WERI-Rb-1 (cell line): Measurements from ENCODE around the gene DCST1.

Experiments
- DNase-seq: peaks from one replicate; pipeline ENCODE4 v3.0.0-alpha.2; 2020
- H3K27ac ChIP-seq: fragments of 250-450 bp; sonication (Bioruptor Pico); 2 replicates; pipeline ENCODE4 v1.5.1; 2020; ENCODE audit warnings: mild to moderate bottlenecking, moderate library complexity
- H3K27me3 ChIP-seq: fragments of 250-450 bp; sonication (Bioruptor Pico); 2 replicates; pipeline ENCODE4 v1.5.1; 2021; ENCODE audit warnings: mild to moderate bottlenecking, low read depth, moderate library complexity; ENCODE audit not compliant: insufficient read depth, severe bottlenecking
- H3K36me3 ChIP-seq: fragments of 250-450 bp; sonication (Bioruptor Pico); 2 replicates; pipeline ENCODE4 v1.5.1; 2020; ENCODE audit warnings: mild to moderate bottlenecking, moderate library complexity
- H3K4me3 ChIP-seq: 2 replicates; pipeline ENCODE4 v1.5.1; 2011; ENCODE audit warnings: low read depth, mild to moderate bottlenecking, control low read depth, low read length
- H3K9me3 ChIP-seq: fragments of 250-450 bp; sonication (Bioruptor Pico); 2 replicates; pipeline ENCODE4 v1.5.1; 2021; ENCODE audit warnings: mild to moderate bottlenecking, moderate library complexity; ENCODE audit not compliant: severe bottlenecking
- TF ChIP-seq, protein P1 (sequence below): IDR thresholded peaks from 2 replicates; pipeline ENCODE4 v1.5.1; 2011; ENCODE audit warnings: low read depth, mild to moderate bottlenecking, control low read depth, inconsistent platforms, low read length

DCST1 gene

DNA sequence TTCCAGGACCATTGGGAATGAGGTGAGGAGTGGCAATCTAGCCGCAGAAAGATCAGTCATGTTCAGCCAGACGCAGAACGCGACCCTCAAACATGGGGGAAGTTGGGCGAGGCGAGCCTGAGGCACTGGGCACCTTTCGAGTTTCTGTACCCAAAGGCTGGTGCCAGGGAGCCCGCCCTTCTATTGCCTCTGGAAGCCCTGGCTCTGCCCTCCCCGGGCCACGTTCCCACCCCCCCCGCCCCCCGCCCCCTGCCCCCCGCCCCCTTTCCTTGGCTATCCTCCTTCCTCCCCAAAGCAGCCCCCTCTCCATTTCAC lies 33.3 kb upstream of the DCST1 start:
- no peaks in the 10 kb centered on the region for H3K9me3 ChIP-seq
- H3K27ac ChIP-seq, result peak overlapping the region; percentile 99
- peak overlapping the region; percentile 64 for H3K4me3 ChIP-seq
- H3K27me3 ChIP-seq, result no peaks in the 10 kb centered on the region
- TF ChIP-seq, protein P1, sequence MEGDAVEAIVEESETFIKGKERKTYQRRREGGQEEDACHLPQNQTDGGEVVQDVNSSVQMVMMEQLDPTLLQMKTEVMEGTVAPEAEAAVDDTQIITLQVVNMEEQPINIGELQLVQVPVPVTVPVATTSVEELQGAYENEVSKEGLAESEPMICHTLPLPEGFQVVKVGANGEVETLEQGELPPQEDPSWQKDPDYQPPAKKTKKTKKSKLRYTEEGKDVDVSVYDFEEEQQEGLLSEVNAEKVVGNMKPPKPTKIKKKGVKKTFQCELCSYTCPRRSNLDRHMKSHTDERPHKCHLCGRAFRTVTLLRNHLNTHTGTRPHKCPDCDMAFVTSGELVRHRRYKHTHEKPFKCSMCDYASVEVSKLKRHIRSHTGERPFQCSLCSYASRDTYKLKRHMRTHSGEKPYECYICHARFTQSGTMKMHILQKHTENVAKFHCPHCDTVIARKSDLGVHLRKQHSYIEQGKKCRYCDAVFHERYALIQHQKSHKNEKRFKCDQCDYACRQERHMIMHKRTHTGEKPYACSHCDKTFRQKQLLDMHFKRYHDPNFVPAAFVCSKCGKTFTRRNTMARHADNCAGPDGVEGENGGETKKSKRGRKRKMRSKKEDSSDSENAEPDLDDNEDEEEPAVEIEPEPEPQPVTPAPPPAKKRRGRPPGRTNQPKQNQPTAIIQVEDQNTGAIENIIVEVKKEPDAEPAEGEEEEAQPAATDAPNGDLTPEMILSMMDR, result no peak
- DNase-seq, result no peak
- H3K36me3 ChIP-seq, result peaks cover 4% of the 10 kb centered on the region; the same call in 1 of the 2 replicates

DNA sequence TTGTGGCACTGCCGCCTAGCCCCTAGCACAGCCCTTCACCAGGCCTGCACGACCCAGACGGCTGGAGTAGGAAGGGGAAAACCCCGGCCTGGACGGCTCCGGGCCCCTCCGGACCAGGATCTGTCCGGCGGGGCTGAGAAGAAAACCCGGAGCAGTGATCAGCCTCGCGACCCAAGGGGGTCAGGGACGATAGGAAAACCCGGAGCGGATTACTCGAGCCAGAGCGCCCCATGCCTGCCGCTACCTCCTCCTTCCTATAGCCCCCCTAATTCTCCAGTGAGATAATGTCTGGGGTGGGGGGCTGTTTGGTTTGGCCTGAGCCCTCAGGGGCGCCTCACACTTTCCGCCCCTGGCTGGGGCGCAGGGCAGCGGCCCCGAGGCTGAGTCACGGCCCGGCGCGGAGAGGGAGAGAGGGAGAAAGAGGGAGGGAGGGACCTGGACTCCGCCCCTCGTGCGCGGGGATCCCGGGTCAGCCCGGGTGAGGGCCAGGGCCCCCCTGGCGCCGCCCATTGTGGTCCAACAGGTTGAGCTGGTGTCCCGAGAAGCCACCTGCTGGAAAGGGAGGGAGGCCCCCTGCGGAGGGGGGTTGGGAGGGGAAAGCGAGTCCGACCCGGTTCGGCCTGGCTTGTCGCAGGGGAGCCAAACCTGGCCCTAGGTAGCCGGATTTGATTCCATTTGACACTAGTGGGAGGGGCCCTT lies 32.7 kb upstream of the DCST1 start:
- DNase-seq, result peak; percentile 100
- Histone ChIP-seq H3K4me3 (peak overlapping the region; percentile 64), H3K36me3 (peaks cover 4% of the 10 kb centered on the region), H3K27me3 (no peaks in the 10 kb centered on the region), H3K27ac (peak overlapping the region; percentile 99), H3K9me3 (no peaks in the 10 kb centered on the region)
- TF ChIP-seq, protein P1, result peak; percentile 41; the same call in 1 of the 2 replicates

DNA sequence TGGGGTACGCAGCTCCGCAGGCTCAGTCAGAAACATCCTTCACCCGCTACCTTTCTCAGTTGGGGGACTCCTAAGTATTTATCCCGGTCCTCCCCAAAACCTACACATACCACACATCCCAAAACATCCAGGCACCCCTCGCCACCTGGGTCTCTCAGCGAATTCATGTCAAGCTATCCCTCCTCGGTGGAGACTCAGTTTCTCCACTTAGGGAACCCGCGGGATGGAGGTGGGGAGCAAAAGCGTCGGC lies 32.3 kb upstream of the DCST1 start:
- no peak for DNase-seq
- TF ChIP-seq, protein P1, result no peak
- H3K36me3 ChIP-seq, result peaks cover 8% of the 10 kb centered on the region
- peak overlapping the region; percentile 99 for H3K27ac ChIP-seq
- no peaks in the 10 kb centered on the region for H3K27me3 ChIP-seq
- peak overlapping the region; percentile 64 for H3K4me3 ChIP-seq
- H3K9me3 ChIP-seq, result no peaks in the 10 kb centered on the region

DNA sequence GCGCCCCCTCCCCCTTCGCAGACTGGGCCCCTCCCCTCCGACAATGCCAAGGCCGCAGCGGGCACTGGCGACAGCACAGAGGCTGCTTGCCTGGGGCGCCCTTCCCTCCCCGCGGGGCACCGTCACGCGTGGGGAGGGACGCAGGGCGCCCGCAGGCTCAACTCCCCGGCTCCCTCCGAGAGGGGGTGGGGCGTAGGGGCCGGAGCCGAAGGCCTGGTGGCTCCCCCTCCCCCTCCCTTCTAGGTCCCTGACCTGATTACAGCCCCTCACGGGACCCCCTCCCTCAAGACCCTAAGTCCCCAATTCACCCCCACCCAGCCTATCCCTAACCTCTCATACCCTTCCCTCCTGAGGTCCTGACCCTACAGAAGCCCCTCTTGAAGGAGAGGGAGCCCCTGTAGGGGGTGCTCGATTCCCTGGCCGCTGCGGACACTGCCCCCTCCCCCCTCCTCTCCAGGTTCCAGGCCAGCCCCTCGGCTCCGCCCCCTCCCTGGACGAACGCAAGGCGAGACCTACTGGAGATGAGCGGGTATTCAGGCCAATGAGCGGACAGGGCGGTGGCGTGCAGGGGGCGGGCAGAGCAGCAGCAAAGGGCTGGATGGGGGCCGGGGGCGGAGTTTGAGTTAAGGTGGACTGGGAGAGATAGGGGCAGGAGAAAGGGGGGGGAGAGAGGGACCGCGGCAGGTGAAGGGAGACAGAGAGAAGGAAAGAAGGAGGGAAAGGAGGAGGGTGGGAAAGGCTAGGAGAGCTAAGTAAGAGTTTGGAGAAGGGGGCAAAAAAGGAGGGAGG lies 31.8 kb upstream of the DCST1 start:
- Histone ChIP-seq H3K27ac (peak overlapping the region; percentile 99), H3K27me3 (no peaks in the 10 kb centered on the region), H3K4me3 (peak overlapping the region; percentile 64), H3K36me3 (peaks cover 11% of the 10 kb centered on the region), H3K9me3 (no peaks in the 10 kb centered on the region)
- TF ChIP-seq, protein P1, result peak; percentile 86
- peak; percentile 100 for DNase-seq

DNA sequence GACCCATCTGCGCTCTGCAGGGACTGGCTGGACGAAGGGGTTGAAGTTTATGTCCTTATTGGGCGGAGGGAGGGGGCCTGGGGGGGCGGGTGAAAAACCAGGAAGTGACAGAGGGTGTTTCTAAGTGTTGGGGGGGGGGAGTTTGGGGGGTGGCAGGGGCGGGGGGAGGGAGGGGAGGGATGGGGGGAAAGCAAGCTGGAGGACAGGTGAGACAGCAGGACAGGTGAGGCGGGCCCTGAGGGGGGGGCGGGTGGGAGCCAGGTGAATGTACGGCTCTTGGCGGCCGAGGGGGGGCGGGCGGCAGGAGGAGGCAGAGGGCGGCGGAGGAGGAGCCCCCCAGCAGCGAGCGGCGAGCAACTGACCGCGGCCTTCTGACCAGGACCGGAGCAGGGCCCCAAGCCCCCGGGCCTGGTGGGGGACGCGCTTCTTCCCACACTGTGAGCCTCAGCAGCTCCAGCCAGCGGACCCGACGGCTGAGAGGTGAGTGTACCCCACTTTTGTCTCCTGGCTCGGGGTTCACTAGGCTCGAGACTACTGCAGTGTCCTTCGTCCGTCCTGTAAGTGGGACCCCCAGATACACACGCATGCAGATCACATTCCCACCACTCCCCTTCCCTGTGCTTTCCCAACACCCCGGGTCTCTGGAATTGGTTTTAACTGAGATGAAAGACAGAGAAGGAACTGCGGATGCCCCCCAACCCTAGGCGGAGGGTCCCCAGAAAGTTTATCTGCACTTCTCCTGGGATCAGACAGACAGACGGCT lies 31.0 kb upstream of the DCST1 start, which contains the start of gene ZBTB7B:
Gene ZBTB7B (plus strand): TSS at position 339 of the 763 bp plus-strand sequence. CDS start 11,859 bp downstream, outside the sequence.
- Histone ChIP-seq H3K27me3 (no peaks in the 10 kb centered on the region), H3K27ac (peak within 1 kb of the TSS; percentile 99), H3K4me3 (peak within 1 kb of the TSS; percentile 73), H3K36me3 (peaks cover 17% of the 10 kb centered on the region), H3K9me3 (no peaks in the 10 kb centered on the region)
- no peak for DNase-seq
- TF ChIP-seq, protein P1, result no peak
